Smooth muscle cell (in vitro differentiated cells): ENCODE data around the gene SLC39A6. TPM values are rescaled to one million over a fixed set of nuclear protein-coding genes. Genes with fewer than 3 reads are reported as not detected.

Source experiments
- DNase-seq: peaks from one replicate; lab custom pipeline; 2025; ENCODE audit not compliant: unreplicated experiment; lab: John Stamatoyannopoulos, UW
- H2AFZ ChIP-seq: fragments of 200-600 bp; sonication (generic); 2 replicates; pipeline ENCODE4 v1.6.0; 2016; ENCODE audit warnings: antibody characterized with exemption, low read depth, mild to moderate bottlenecking
- H3F3A ChIP-seq: fragments of 200-600 bp; sonication (generic); 2 replicates; pipeline ENCODE4 v1.6.0; 2017; ENCODE audit warnings: antibody characterized with exemption, low read depth
- H3K27ac ChIP-seq: fragments of 200-600 bp; sonication (generic); 2 replicates; pipeline ENCODE4 v1.5.1; 2016; ENCODE audit warnings: low read depth, mild to moderate bottlenecking
- H3K27me3 ChIP-seq: fragments of 200-600 bp; sonication (generic); 2 replicates; pipeline ENCODE4 v1.6.1; 2016; ENCODE audit warnings: low read depth, mild to moderate bottlenecking
- H3K36me3 ChIP-seq: fragments of 200-600 bp; sonication (generic); 2 replicates; pipeline ENCODE4 v1.5.1; 2016; ENCODE audit warnings: low read depth
- H3K4me1 ChIP-seq: fragments of 200-600 bp; sonication (generic); 2 replicates; pipeline ENCODE4 v1.5.1; 2016; ENCODE audit warnings: low read depth
- H3K4me2 ChIP-seq: fragments of 200-600 bp; sonication (generic); 2 replicates; pipeline ENCODE4 v1.6.0; 2016; ENCODE audit warnings: mild to moderate bottlenecking
- H3K4me3 ChIP-seq: fragments of 200-600 bp; sonication (generic); 2 replicates; pipeline ENCODE4 v1.5.1; 2016; ENCODE audit warnings: mild to moderate bottlenecking
- H3K79me2 ChIP-seq: fragments of 200-600 bp; sonication (generic); 2 replicates; pipeline ENCODE4 v1.6.0; 2016; ENCODE audit warnings: low read depth, mild to moderate bottlenecking
- H3K9ac ChIP-seq: fragments of 200-600 bp; sonication (generic); 2 replicates; pipeline ENCODE4 v1.6.0; 2016; ENCODE audit warnings: low read depth
- H3K9me3 ChIP-seq: fragments of 200-600 bp; sonication (generic); replicated peaks from 2 replicates; pipeline ENCODE4 v1.5.1; 2016; ENCODE audit warnings: low read depth
- H4K20me1 ChIP-seq: fragments of 200-600 bp; sonication (generic); 2 replicates; pipeline ENCODE4 v1.6.0; 2016; ENCODE audit warnings: low read depth
- CTCF ChIP-seq: fragments of 200-600 bp; sonication (generic); IDR thresholded peaks from 2 replicates; pipeline ENCODE4 v1.5.1; 2017; ENCODE audit warnings: borderline replicate concordance, mild to moderate bottlenecking, antibody characterized with exemption; ENCODE audit not compliant: insufficient read depth, poor library complexity, severe bottlenecking
- WGBS: methylation state at CpG from one replicate; pipeline ENCODE4 v1.1.7; 2016; ENCODE audit warnings: low lambda C conversion rate; 5-methylcytosine and 5-hydroxymethylcytosine counted together
- polyA plus RNA-seq: library from polyadenylated mRNA; unstranded; fragments of >200 nt; fragmentation: Nextera tagmentation; extraction: Ambion mirVana; gene quantifications from 2 replicates; pipeline ENCODE4 v1.2.1, GENCODE V29; 2016
- total RNA-seq: library from RNA; depleted of rRNA; stranded (reverse); fragments of >200 nt; gene quantifications from 2 replicates; pipeline ENCODE4 v1.2.3, GENCODE V29; 2014

Gene SLC39A6
- total and polyA plus RNA-seq, 2 experiments from 2014 or later = 54.7 to 117 TPM

GRCh38 chr18:36089001-36089400 lies 40.1 kb downstream of the SLC39A6 start:
- no peaks in the 10 kb centered on the region for H3K9me3 ChIP-seq
- no peak overlapping the region for H3K4me2 ChIP-seq
- no peak overlapping the region for H2AFZ ChIP-seq
- no peak for DNase-seq
- no peak for TF ChIP-seq CTCF
- H4K20me1 ChIP-seq = no peaks in the 10 kb centered on the region
- no peak overlapping the region for H3K9ac ChIP-seq
- 77% methylated on average over 6 of the region's 6 CpGs for WGBS
- H3K27me3 ChIP-seq = no peaks in the 10 kb centered on the region
- H3K4me1 ChIP-seq = no peaks in the 10 kb centered on the region
- no peak overlapping the region for H3K27ac ChIP-seq
- H3K4me3 ChIP-seq = no peak overlapping the region
- H3K36me3 ChIP-seq = no peaks in the 10 kb centered on the region
- H3F3A ChIP-seq = no peaks in the 10 kb centered on the region
- no peaks in the 10 kb centered on the region for H3K79me2 ChIP-seq

- WGBS = 84% methylated on average over 2 of the region's 2 CpGs
Observed at GRCh38 chr18:36088256-36088655, 40.9 kb downstream of the SLC39A6 start.

GRCh38 chr18:36086186-36086585 lies 43.0 kb downstream of the SLC39A6 start:
- H3K9ac ChIP-seq = no peak overlapping the region
- H3K9me3 ChIP-seq = peaks cover 3% of the 10 kb centered on the region
- no peaks in the 10 kb centered on the region for H3F3A ChIP-seq
- no peaks in the 10 kb centered on the region for H3K4me1 ChIP-seq
- H3K27me3 ChIP-seq = no peaks in the 10 kb centered on the region
- DNase-seq = no peak
- no peak overlapping the region for H3K4me3 ChIP-seq
- H3K79me2 ChIP-seq = no peaks in the 10 kb centered on the region
- WGBS = 96% methylated on average over 8 of the region's 8 CpGs
- no peaks in the 10 kb centered on the region for H4K20me1 ChIP-seq
- no peak overlapping the region for H3K27ac ChIP-seq
- no peak overlapping the region for H2AFZ ChIP-seq
- H3K36me3 ChIP-seq = no peaks in the 10 kb centered on the region
- no peak for TF ChIP-seq CTCF
- H3K4me2 ChIP-seq = no peak overlapping the region

More at GRCh38 chr18:36088256-36088655, 40.9 kb downstream of the SLC39A6 start:
- no peak overlapping the region for H3K4me3 ChIP-seq
- no peaks in the 10 kb centered on the region for H3K4me1 ChIP-seq
- peaks cover 3% of the 10 kb centered on the region for H3K9me3 ChIP-seq
- DNase-seq = no peak
- H3K27ac ChIP-seq = no peak overlapping the region
- H3K9ac ChIP-seq = no peak overlapping the region
- H3F3A ChIP-seq = no peaks in the 10 kb centered on the region
- H3K36me3 ChIP-seq = no peaks in the 10 kb centered on the region
- no peaks in the 10 kb centered on the region for H3K27me3 ChIP-seq
- no peak overlapping the region for H3K4me2 ChIP-seq
- no peaks in the 10 kb centered on the region for H4K20me1 ChIP-seq
- H2AFZ ChIP-seq = no peak overlapping the region
- TF ChIP-seq CTCF = no peak
- no peaks in the 10 kb centered on the region for H3K79me2 ChIP-seq

- no peak overlapping the region for H3K4me2 ChIP-seq
- DNase-seq = no peak
- H3K9ac ChIP-seq = no peak overlapping the region
- no peaks in the 10 kb centered on the region for H3K79me2 ChIP-seq
- H3K27me3 ChIP-seq = no peaks in the 10 kb centered on the region
- no peak overlapping the region for H3K4me3 ChIP-seq
- no peak for TF ChIP-seq CTCF
- no peak overlapping the region for H2AFZ ChIP-seq
- no peaks in the 10 kb centered on the region for H3K4me1 ChIP-seq
- WGBS = 57% methylated on average over 3 of the region's 4 CpGs
- no peak overlapping the region for H3K27ac ChIP-seq
- peaks cover 3% of the 10 kb centered on the region for H3K9me3 ChIP-seq
- H4K20me1 ChIP-seq = no peaks in the 10 kb centered on the region
- H3F3A ChIP-seq = no peaks in the 10 kb centered on the region
- no peaks in the 10 kb centered on the region for H3K36me3 ChIP-seq
Observed at GRCh38 chr18:36085195-36085594, 43.9 kb downstream of the SLC39A6 start.
